SK-N-MC (cell line): ENCODE data around the gene MMP23B.

Experiments
- DNase-seq: peaks from one replicate; pipeline ENCODE4 v3.0.0-alpha.2; 2011; ENCODE audit warnings: low read depth, low spot score
- H3K27ac ChIP-seq: fragments of 200-600 bp; sonication (generic); 2 replicates; pipeline ENCODE4 v1.5.1; 2016; ENCODE audit warnings: mixed run types
- H3K36me3 ChIP-seq: fragments of 200-600 bp; sonication (generic); 2 replicates; pipeline ENCODE4 v1.6.1; 2017; ENCODE audit warnings: antibody characterized with exemption, low read length, mixed read lengths; ENCODE audit not compliant: insufficient read depth
- H3K4me3 ChIP-seq: fragments of 200-600 bp; sonication (generic); 2 replicates; pipeline ENCODE4 v1.5.1; 2016
- H3K9ac ChIP-seq: fragments of 200-600 bp; sonication (generic); 2 replicates; pipeline ENCODE4 v1.8.0; 2017; ENCODE audit warnings: mixed run types, mixed read lengths; ENCODE audit not compliant: insufficient read length
- H3K9me3 ChIP-seq: fragments of 200-600 bp; sonication (generic); 2 replicates; pipeline ENCODE4 v1.6.1; 2017; ENCODE audit warnings: low read depth, mild to moderate bottlenecking, antibody characterized with exemption, low read length, moderate library complexity, mixed read lengths
- EZH2 ChIP-seq: fragments of 200-600 bp; sonication (generic); IDR thresholded peaks from one replicate; pipeline ENCODE4 v1.6.1; 2017; ENCODE audit warnings: antibody characterized with exemption
- FOXP2 ChIP-seq: optimal IDR thresholded peaks from 2 replicates; pipeline ENCODE3; 2011; ENCODE audit warnings: mild to moderate bottlenecking, moderate library complexity; ENCODE audit not compliant: insufficient read depth; ENCODE audit errors: extremely low read length, control extremely low read depth
- POLR2AphosphoS5 ChIP-seq: IDR thresholded peaks from 2 replicates; pipeline ENCODE4 v1.6.1; 2012; ENCODE audit warnings: mild to moderate bottlenecking, low read depth, low read length, borderline replicate concordance

MMP23B gene

GRCh38 chr1:1606232-1606631, 25.7 kb upstream of the MMP23B start:
- Histone ChIP-seq H3K9ac (no peak overlapping the region), H3K4me3 (no peak overlapping the region), H3K27ac (no peak overlapping the region), H3K9me3 (no peaks in the 10 kb centered on the region), H3K36me3 (no peaks in the 10 kb centered on the region)
- no peak for DNase-seq
- TF ChIP-seq POLR2AphosphoS5 (no peak), FOXP2 (no peak), EZH2 (no peak)

GRCh38 chr1:1609822-1610485, 22.0 kb upstream of the MMP23B start:
- DNase-seq, result no peak
- H3K9ac ChIP-seq, result no peak overlapping the region
- H3K36me3 ChIP-seq, result no peaks in the 10 kb centered on the region
- H3K27ac ChIP-seq, result no peak overlapping the region
- no peak overlapping the region for H3K4me3 ChIP-seq
- no peaks in the 10 kb centered on the region for H3K9me3 ChIP-seq
- no peak for TF ChIP-seq EZH2
- TF ChIP-seq FOXP2, result no peak

- H3K4me3 ChIP-seq, result no peak overlapping the region
- no peak overlapping the region for H3K9ac ChIP-seq
- no peaks in the 10 kb centered on the region for H3K36me3 ChIP-seq
- no peaks in the 10 kb centered on the region for H3K9me3 ChIP-seq
- DNase-seq, result no peak
- no peak overlapping the region for H3K27ac ChIP-seq
- no peak for TF ChIP-seq EZH2
- no peak for TF ChIP-seq FOXP2
- no peak for TF ChIP-seq POLR2AphosphoS5
Measured at GRCh38 chr1:1610796-1611195, 21.2 kb upstream of the MMP23B start.

- no peaks in the 10 kb centered on the region for H3K36me3 ChIP-seq
- no peak for DNase-seq
- no peaks in the 10 kb centered on the region for H3K9me3 ChIP-seq
- no peak overlapping the region for H3K27ac ChIP-seq
- H3K9ac ChIP-seq, result no peak overlapping the region
- no peak for TF ChIP-seq EZH2
- TF ChIP-seq POLR2AphosphoS5, result no peak
- no peak for TF ChIP-seq FOXP2
- H3K4me3 ChIP-seq, result no peak overlapping the region
Measured at GRCh38 chr1:1612104-1612400, 19.9 kb upstream of the MMP23B start.

- Histone ChIP-seq H3K9me3 (no peaks in the 10 kb centered on the region), H3K4me3 (peak overlapping the region; percentile 99)
- TF ChIP-seq FOXP2 (no peak), POLR2AphosphoS5 (no peak)
Measured at GRCh38 chr1:1613509-1614082, 18.4 kb upstream of the MMP23B start.

GRCh38 chr1:1614204-1614953, 17.6 kb upstream of the MMP23B start:
- H3K9me3 ChIP-seq, result no peaks in the 10 kb centered on the region
- peak overlapping the region; percentile 72 for H3K9ac ChIP-seq
- no peaks in the 10 kb centered on the region for H3K36me3 ChIP-seq
- peak overlapping the region; percentile 99 for H3K4me3 ChIP-seq
- no peak for DNase-seq
- peak overlapping the region; percentile 28; the same call in 1 of the 2 replicates for H3K27ac ChIP-seq
- no peak for TF ChIP-seq POLR2AphosphoS5
- TF ChIP-seq EZH2, result no peak
- TF ChIP-seq FOXP2, result no peak

More at GRCh38 chr1:1613509-1614082, 18.4 kb upstream of the MMP23B start:
- Histone ChIP-seq H3K36me3 (no peaks in the 10 kb centered on the region), H3K27ac (no peak overlapping the region), H3K9ac (no peak overlapping the region)
- DNase-seq, result no peak

GRCh38 chr1:1614954-1615255, 17.1 kb upstream of the MMP23B start:
- no peaks in the 10 kb centered on the region for H3K36me3 ChIP-seq
- no peak for DNase-seq
- H3K9ac ChIP-seq, result peak overlapping the region; percentile 72
- peak overlapping the region; percentile 99 for H3K4me3 ChIP-seq
- no peaks in the 10 kb centered on the region for H3K9me3 ChIP-seq
- TF ChIP-seq FOXP2, result no peak
- TF ChIP-seq EZH2, result no peak
- TF ChIP-seq POLR2AphosphoS5, result no peak
- peak overlapping the region; percentile 28; the same call in 1 of the 2 replicates for H3K27ac ChIP-seq

GRCh38 chr1:1615256-1616044, 16.5 kb upstream of the MMP23B start, which contains the start of gene MIB2:
Gene MIB2, plus strand, starts transcription at chr1:1615500. Its CDS starts 7,953 bp downstream, at chr1:1623453.
- H3K27ac ChIP-seq, result peak within 1 kb of the TSS; percentile 99
- peak; percentile 70 for DNase-seq
- peak; percentile 86 for TF ChIP-seq POLR2AphosphoS5
- TF ChIP-seq FOXP2, result no peak
- H3K36me3 ChIP-seq, result no peaks in the 10 kb centered on the region
- H3K9ac ChIP-seq, result peak within 1 kb of the TSS; percentile 99
- H3K9me3 ChIP-seq, result no peaks in the 10 kb centered on the region
- peak within 1 kb of the TSS; percentile 99 for H3K4me3 ChIP-seq
